HuH-7.5 (cell line): ENCODE measurements around the gene FCGR3B.
"Not testable (repeated sequence)": the region's sequence is repeated elsewhere in the genome, so short reads cannot be mapped to it uniquely, and the experiment has no call there.

Experiments used
- DNase-seq: peaks from one replicate; pipeline ENCODE4 v3.0.0; 2011; ENCODE audit warnings: low spot score

The FCGR3B gene

GRCh38 chr1:161638251-161638993 is 7.4 kb upstream of the FCGR3B start:
- DNase-seq, result not testable (repeated sequence)

- DNase-seq, result not testable (repeated sequence)
Observed at GRCh38 chr1:161636976-161637375, 6.0 kb upstream of the FCGR3B start.

- DNase-seq, result not testable (repeated sequence)
Observed at GRCh38 chr1:161636189-161636782, 5.3 kb upstream of the FCGR3B start.

GRCh38 chr1:161634993-161635392 is 4.0 kb upstream of the FCGR3B start:
- not testable (repeated sequence) for DNase-seq

- DNase-seq, result not testable (repeated sequence)
Observed at GRCh38 chr1:161630128-161630742, 741 bp downstream of the FCGR3B start.

- not testable (repeated sequence) for DNase-seq
Observed at GRCh38 chr1:161626445-161627146, 4.4 kb downstream of the FCGR3B start.

- not testable (repeated sequence) for DNase-seq
Observed at GRCh38 chr1:161624605-161625004, 6.4 kb downstream of the FCGR3B start.

GRCh38 chr1:161623401-161624051 is 7.5 kb downstream of the FCGR3B start:
- not testable (repeated sequence) for DNase-seq

- not testable (repeated sequence) for DNase-seq
Observed at GRCh38 chr1:161622054-161622453, 8.9 kb downstream of the FCGR3B start.

GRCh38 chr1:161621181-161622000 is 9.6 kb downstream of the FCGR3B start:
- not testable (repeated sequence) for DNase-seq

GRCh38 chr1:161620399-161620798 is 10.6 kb downstream of the FCGR3B start:
- not testable (repeated sequence) for DNase-seq

GRCh38 chr1:161618517-161618916 is 12.5 kb downstream of the FCGR3B start:
- DNase-seq, result not testable (repeated sequence)

- not testable (repeated sequence) for DNase-seq
Observed at GRCh38 chr1:161616417-161616816, 14.6 kb downstream of the FCGR3B start.

GRCh38 chr1:161613142-161613514 is 17.8 kb downstream of the FCGR3B start:
- not testable (repeated sequence) for DNase-seq

GRCh38 chr1:161612322-161613141 is 18.4 kb downstream of the FCGR3B start:
- peak; percentile 70 for DNase-seq

- DNase-seq, result not testable (repeated sequence)
Observed at GRCh38 chr1:161611866-161612321, 19.1 kb downstream of the FCGR3B start.

- not testable (repeated sequence) for DNase-seq
Observed at GRCh38 chr1:161610198-161610597, 20.8 kb downstream of the FCGR3B start.

- DNase-seq, result not testable (repeated sequence)
Observed at GRCh38 chr1:161606541-161607336, 24.2 kb downstream of the FCGR3B start.
